Tibial artery (tissue), 4 donors: ENCODE measurements around the gene DNAJC12.

Source experiments
- DNase-seq, 2 donors: peaks; one replicate each; pipeline ENCODE4 v3.0.0-alpha.2; 2019
- H3K27ac ChIP-seq, 2 donors: fragments of 200-600 bp; sonication (generic) in 1 of 2; 1 replicate in 1 of 2; 2 replicates in 1 of 2; pipeline ENCODE4 v1.5.1; 2018 to 2019; ENCODE audit warnings: mild to moderate bottlenecking in 1 of 2
- H3K27me3 ChIP-seq, 2 donors: fragments of 200-600 bp; sonication (generic) in 1 of 2; one replicate each; pipeline versions ENCODE4 v1.5.1 to v1.6.0; 2016 to 2019
- H3K36me3 ChIP-seq, 3 donors: fragments of 200-600 bp; sonication (generic) in 2 of 3; one replicate each; pipeline ENCODE4 v1.5.1; 2016 to 2019; ENCODE audit warnings: mild to moderate bottlenecking in 2 of 3
- H3K4me1 ChIP-seq, 4 donors: fragments of 200-600 bp; sonication (generic) in 2 of 4; 1 replicate in 3 of 4; 2 replicates in 1 of 4; pipeline ENCODE4 v1.5.1; 2016 to 2019
- H3K4me3 ChIP-seq, 2 donors: fragments of 200-600 bp; sonication (generic) in 1 of 2; 1 replicate in 1 of 2; 2 replicates in 1 of 2; pipeline ENCODE4 v1.5.1; 2018 to 2019; ENCODE audit warnings: mild to moderate bottlenecking in 2 of 2
- H3K9me3 ChIP-seq, 3 donors: fragments of 200-600 bp; sonication (generic) in 1 of 3; one replicate each; pipeline ENCODE4 v1.5.1; 2016 to 2019
- CTCF ChIP-seq, 2 experiments: fragments of 200-600 bp in 1 of 2; fragments of 450-650 bp in 1 of 2; IDR thresholded peaks; one replicate each; pipeline ENCODE4 v1.5.1; 2017 to 2019; ENCODE audit warnings: antibody characterized with exemption in 2 of 2, mild to moderate bottlenecking in 1 of 2, moderate library complexity in 1 of 2
- intact Hi-C: fragments of 100-400 bp; cut with DNase I; formaldehyde crosslinking; loops from one replicate; pipeline ENCODE4 v1.15.0; 2023; ENCODE audit warnings: low total_unique reads

Gene DNAJC12

DNA sequence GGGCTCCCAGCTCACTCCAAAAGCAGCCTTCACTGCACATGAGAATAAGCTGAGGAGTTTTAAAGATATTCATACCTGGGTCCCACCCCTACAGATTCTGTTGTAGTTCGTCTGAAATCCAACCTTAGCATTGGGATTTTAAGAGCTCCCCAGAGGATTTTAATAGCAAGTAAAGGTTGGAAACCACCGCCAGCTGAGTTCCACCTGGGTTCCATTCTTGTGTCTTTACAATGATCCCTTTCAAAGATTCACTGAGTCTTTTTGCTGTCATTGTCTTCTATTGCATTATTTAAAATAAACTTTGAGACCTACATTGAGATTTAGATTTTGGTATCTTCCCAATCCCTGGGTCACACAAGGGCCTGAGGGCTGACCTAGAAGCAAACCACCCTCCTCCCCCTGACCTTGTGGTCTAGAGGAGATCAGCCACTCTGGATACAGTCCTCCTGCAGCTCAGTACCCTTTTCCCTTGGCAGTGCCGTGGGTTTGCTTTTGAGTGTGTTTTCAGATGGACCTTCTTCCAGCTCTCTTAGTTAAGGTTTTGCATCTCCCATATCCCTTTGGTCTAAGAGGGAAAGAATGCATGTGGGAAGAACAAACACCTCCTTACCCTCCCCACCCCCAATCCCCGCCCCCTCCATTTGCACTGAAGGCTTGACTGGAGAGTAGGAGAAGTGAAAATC lies 23.9 kb upstream of the DNAJC12 start:
- intact Hi-C loops = no loop called here

DNA sequence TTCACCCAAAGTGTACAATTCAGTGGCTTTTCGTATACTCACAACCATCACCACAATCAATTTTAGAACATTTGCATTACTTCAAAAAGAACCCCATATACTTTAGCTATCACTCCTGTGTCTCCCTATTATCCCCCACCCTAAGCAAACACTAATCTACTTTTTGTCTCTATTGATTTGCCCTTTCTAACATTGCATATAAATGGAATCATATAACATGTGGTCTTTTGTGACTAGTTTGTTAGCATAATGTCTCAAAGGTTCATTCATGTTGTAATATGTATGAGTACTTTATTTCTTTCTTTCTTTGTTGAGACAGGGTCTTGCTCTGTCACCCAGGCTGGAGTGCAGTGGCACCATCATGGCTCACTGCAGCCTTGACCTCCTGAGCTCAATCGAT lies 21.0 kb upstream of the DNAJC12 start:
- H3K4me1 ChIP-seq = no peaks in the 10 kb centered on the region
- H3K27me3 ChIP-seq = no peaks in the 10 kb centered on the region
- no peaks in the 10 kb centered on the region for H3K9me3 ChIP-seq
- H3K4me3 ChIP-seq = no peak overlapping the region
- no peak for TF ChIP-seq CTCF (IDR thresholded peaks at IDR 0.05)
- no peaks in the 10 kb centered on the region for H3K36me3 ChIP-seq
- DNase-seq = no peak
- no peak overlapping the region for H3K27ac ChIP-seq
- intact Hi-C loops = loop anchor here (5.0 kb wide), 1 partner anchor 298 kb away; no protein-coding TSS in a partner anchor

More for the DNA sequence above, 23.9 kb upstream of the DNAJC12 start:
- Histone ChIP-seq H3K36me3 (no peaks in the 10 kb centered on the region), H3K4me3 (no peak overlapping the region), H3K27ac (no peak overlapping the region), H3K27me3 (no peaks in the 10 kb centered on the region), H3K9me3 (no peaks in the 10 kb centered on the region), H3K4me1 (no peaks in the 10 kb centered on the region)
- no peak for TF ChIP-seq CTCF (IDR thresholded peaks at IDR 0.05)
- DNase-seq = no peak

- intact Hi-C loops = no loop called here
- no peak overlapping the region for H3K27ac ChIP-seq
- TF ChIP-seq CTCF (IDR thresholded peaks at IDR 0.05) = no peak
- no peak overlapping the region for H3K4me3 ChIP-seq
- no peaks in the 10 kb centered on the region for H3K9me3 ChIP-seq
- no peaks in the 10 kb centered on the region for H3K36me3 ChIP-seq
- no peak for DNase-seq
- H3K4me1 ChIP-seq = peaks cover 0 to 9% (median 4%) of the 10 kb centered on the region in 4 donors
- H3K27me3 ChIP-seq = no peaks in the 10 kb centered on the region
Observed at GRCh38 chr10:67853512-67853911, 15.5 kb upstream of the DNAJC12 start.

GRCh38 chr10:67852761-67853160 lies 14.8 kb upstream of the DNAJC12 start:
- no peak for TF ChIP-seq CTCF (IDR thresholded peaks at IDR 0.05)
- no peak overlapping the region for H3K4me3 ChIP-seq
- H3K27me3 ChIP-seq = no peaks in the 10 kb centered on the region
- H3K4me1 ChIP-seq = peaks cover 0 to 9% (median 4%) of the 10 kb centered on the region in 4 donors
- intact Hi-C loops = no loop called here
- H3K27ac ChIP-seq = no peak overlapping the region
- DNase-seq = no peak
- H3K9me3 ChIP-seq = no peaks in the 10 kb centered on the region
- no peaks in the 10 kb centered on the region for H3K36me3 ChIP-seq

DNA sequence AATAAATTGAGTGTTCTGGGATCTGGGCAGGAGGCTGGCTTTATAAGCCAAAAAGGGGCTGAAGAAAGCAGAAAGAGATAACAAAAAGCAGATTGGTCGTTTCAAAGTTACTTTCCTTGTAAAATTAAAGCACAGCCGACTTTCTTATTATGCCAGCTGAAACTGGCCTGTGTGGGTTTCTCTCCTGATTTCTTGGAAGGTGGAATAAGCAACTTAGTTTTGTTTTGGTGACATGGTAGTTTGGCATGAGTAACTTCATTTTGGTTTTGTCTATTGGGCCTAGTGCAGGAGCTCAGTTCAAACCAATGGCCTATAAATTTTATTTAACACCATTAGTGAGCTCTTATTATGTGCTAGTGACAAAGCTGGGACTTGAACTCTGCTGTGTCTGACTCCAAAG lies 13.2 kb upstream of the DNAJC12 start:
- H3K4me3 ChIP-seq = no peak overlapping the region
- intact Hi-C loops = no loop called here
- DNase-seq = no peak

More for the DNA sequence above, 13.2 kb upstream of the DNAJC12 start:
- Histone ChIP-seq H3K4me1 (peaks cover 0 to 9% (median 4%) of the 10 kb centered on the region in 4 donors), H3K36me3 (no peaks in the 10 kb centered on the region), H3K27me3 (no peaks in the 10 kb centered on the region), H3K9me3 (no peaks in the 10 kb centered on the region), H3K27ac (no peak overlapping the region)
- TF ChIP-seq CTCF (IDR thresholded peaks at IDR 0.05) = no peak
